B cell (primary cell): ENCODE results near the gene CEACAM3. TPM values are rescaled to one million over a fixed set of nuclear protein-coding genes. Genes with fewer than 3 reads are reported as not detected.

Source experiments
- ATAC-seq: fragments of 200-7000 bp; cut with Tn5 transposase; one replicate; pipeline ENCODE4 v1.10.0; 2021; ENCODE audit warnings: low read depth, mild to moderate bottlenecking, moderate number of reproducible peaks, moderate library complexity
- CTCF ChIA-PET: fragments of 350-600 bp; sonication (Branson Sonifier 250); formaldehyde crosslinking; loops from one replicate; lab custom pipeline; 2021; ENCODE audit warnings: antibody characterized with exemption, inconsistent platforms; lab: Charles Lee
- POLR2A ChIA-PET: fragments of 350-600 bp; sonication (Branson Sonifier 250); formaldehyde crosslinking; loops from one replicate; lab custom pipeline; 2021; ENCODE audit warnings: antibody characterized with exemption; lab: Charles Lee
- DNase-seq: peaks from one replicate; pipeline ENCODE4 v3.0.0; 2013
- H2AFZ ChIP-seq: 2 replicates; pipeline ENCODE4 v1.6.1; 2012; ENCODE audit warnings: mild to moderate bottlenecking, low read depth, low read length; ENCODE audit not compliant: insufficient read depth, poor library complexity, severe bottlenecking
- H3K27ac ChIP-seq, 2 donors: 1 replicate in 1 of 2; 2 replicates in 1 of 2; pipeline ENCODE4 v1.5.1; 2012 to 2013; ENCODE audit warnings: low read length in 2 of 2, mild to moderate bottlenecking in 2 of 2, moderate library complexity in 1 of 2
- H3K27me3 ChIP-seq, 4 experiments: fragments of 200-600 bp in 1 of 4; sonication (generic) in 1 of 4; replicated peaks in 1 of 4; 1 replicate in 2 of 4; 2 replicates in 2 of 4; pipeline versions ENCODE4 v1.6.1 to v1.7.0; 2013 to 2016; ENCODE audit warnings: low read length in 3 of 4, mild to moderate bottlenecking in 2 of 4, mixed read lengths in 1 of 4, moderate library complexity in 1 of 4; ENCODE audit not compliant: insufficient read depth in 4 of 4, control insufficient read depth in 3 of 4; ENCODE audit errors: control extremely low read depth in 1 of 4
- H3K36me3 ChIP-seq, 2 experiments: replicated peaks in 1 of 2; 1 replicate in 1 of 2; 2 replicates in 1 of 2; pipeline versions ENCODE4 v1.6.1 to v1.7.1; 2013; ENCODE audit warnings: low read length in 1 of 2; ENCODE audit not compliant: insufficient read depth in 2 of 2, control insufficient read depth in 1 of 2; ENCODE audit errors: control extremely low read depth in 1 of 2, extremely low read depth in 1 of 2
- H3K4me1 ChIP-seq, 2 donors: fragments of 200-600 bp in 1 of 2; sonication (generic) in 1 of 2; 1 replicate in 1 of 2; 2 replicates in 1 of 2; pipeline versions ENCODE4 v1.5.1 to v1.6.1; 2013 to 2017; ENCODE audit warnings: low read length in 2 of 2; ENCODE audit not compliant: control insufficient read depth in 2 of 2, insufficient read depth in 2 of 2
- H3K4me2 ChIP-seq: replicated peaks from 2 replicates; pipeline ENCODE3; 2012; ENCODE audit warnings: mild to moderate bottlenecking, low read depth, low read length; ENCODE audit not compliant: poor library complexity, severe bottlenecking
- H3K4me3 ChIP-seq, 5 experiments: fragments of 200-600 bp in 1 of 5; sonication (generic) in 1 of 5; 1 replicate in 3 of 5; 2 replicates in 2 of 5; pipeline versions ENCODE4 v1.5.1 to v1.7.0; 2011 to 2016; ENCODE audit warnings: low read length in 4 of 5, mild to moderate bottlenecking in 4 of 5, low read depth in 2 of 5, control low read depth in 1 of 5, moderate library complexity in 1 of 5; ENCODE audit not compliant: insufficient read depth in 1 of 5; ENCODE audit errors: control extremely low read depth in 1 of 5, extremely low read depth in 1 of 5
- H3K79me2 ChIP-seq: fragments of 200-600 bp; sonication (generic); one replicate; pipeline ENCODE4 v1.6.0; 2016; ENCODE audit warnings: low read length; ENCODE audit not compliant: control insufficient read depth, insufficient read depth
- H3K9ac ChIP-seq: fragments of 200-600 bp; sonication (generic); 2 replicates; pipeline ENCODE4 v1.6.1; 2017; ENCODE audit warnings: mild to moderate bottlenecking, low read length, moderate library complexity
- H3K9me3 ChIP-seq, 3 donors: one replicate each; pipeline versions ENCODE4 v1.6.1 to v1.7.1; 2013; ENCODE audit warnings: low read length in 2 of 3; ENCODE audit not compliant: control insufficient read depth in 2 of 3, insufficient read depth in 1 of 3; ENCODE audit errors: control extremely low read depth in 1 of 3
- H4K20me1 ChIP-seq: 2 replicates; pipeline ENCODE4 v1.6.0; 2012; ENCODE audit warnings: mild to moderate bottlenecking, low read length; ENCODE audit not compliant: insufficient read depth, control insufficient read depth, poor library complexity, severe bottlenecking
- H3K27ac Mint-ChIP-seq: one replicate; pipeline ENCODE4 v1.8.0; 2021; ENCODE audit warnings: mixed read lengths
- H3K27me3 Mint-ChIP-seq: one replicate; pipeline ENCODE4 v1.8.0; 2021; ENCODE audit warnings: mixed read lengths
- H3K4me1 Mint-ChIP-seq: one replicate; pipeline ENCODE4 v1.8.0; 2021; ENCODE audit warnings: mixed read lengths
- H3K4me3 Mint-ChIP-seq: one replicate; pipeline ENCODE4 v1.8.0; 2021; ENCODE audit warnings: mixed read lengths
- H3K9me3 Mint-ChIP-seq: one replicate; pipeline ENCODE4 v1.8.0; 2022; ENCODE audit warnings: mixed read lengths; ENCODE audit not compliant: insufficient read depth
- EZH2 ChIP-seq: IDR thresholded peaks from 2 replicates; pipeline ENCODE4 v1.6.1; 2012; ENCODE audit warnings: borderline replicate concordance, low read depth, mild to moderate bottlenecking, moderate library complexity, low read length; ENCODE audit not compliant: insufficient read depth, poor library complexity, severe bottlenecking
- WGBS: methylation state at CpG from one replicate; pipeline ENCODE4 v1.1.5; 2013; ENCODE audit warnings: missing lambda C conversion rate; ENCODE audit not compliant: insufficient coverage; 5-methylcytosine and 5-hydroxymethylcytosine counted together
- intact Hi-C: fragments of 100-400 bp; cut with micrococcal nuclease; formaldehyde crosslinking; loops from one replicate; pipeline ENCODE4 v1.10.0; 2022
- polyA plus RNA-seq: library from polyadenylated mRNA; depleted of rRNA; stranded (reverse); fragments of >200 nt; gene quantifications from 2 replicates; pipeline ENCODE4 v1.2.3, GENCODE V29; 2012
- total RNA-seq, 2 donors: library from RNA; stranded (reverse); fragments of 120-200 nt in 1 of 2; gene quantifications; 1 replicate in 1 of 2; 2 replicates in 1 of 2; pipeline versions ENCODE4 v1.2.3 to v1.2.4, GENCODE V29; 2013 to 2022
- TF ChIP-seq, protein P1 (sequence below): fragments of 200-600 bp; IDR thresholded peaks from one replicate; pipeline ENCODE4 v1.8.0; 2022; ENCODE audit warnings: antibody characterized with exemption, mild to moderate bottlenecking

CEACAM3 gene
- total and polyA plus RNA-seq, 2 donors (not counting 1 experiment from before 2014, with no cell fraction given), result not detected

GRCh38 chr19:41837981-41838708, 41.8 kb downstream of the CEACAM3 start:
- WGBS, result 85% methylated on average over 10 of the region's 13 CpGs

DNA sequence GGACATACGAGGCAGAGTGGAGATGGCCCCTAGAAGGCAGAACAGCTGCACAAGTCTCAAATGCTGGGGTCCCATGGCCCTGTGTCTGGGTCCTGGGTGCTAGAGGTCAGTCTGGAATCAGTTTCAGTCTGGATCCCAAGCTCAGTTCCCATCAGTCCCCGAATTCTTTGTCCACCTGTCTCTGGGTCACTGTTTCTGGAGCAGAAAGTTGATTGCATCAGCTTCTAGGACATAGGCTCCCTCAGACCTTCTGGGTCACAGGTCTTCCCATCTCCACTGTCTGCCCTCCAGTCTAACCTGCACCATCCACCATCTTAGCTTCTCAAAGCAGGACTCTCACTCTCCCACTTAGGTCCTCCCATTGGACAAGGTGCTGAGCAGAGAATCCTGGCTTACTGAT, 42.8 kb downstream of the CEACAM3 start:
- Histone ChIP-seq H3K4me1 (no peaks in the 10 kb centered on the region), H3K27me3 (peaks cover 0 to 30% (median 10%) of the 10 kb centered on the region in 4 experiments), H3K9ac (no peak overlapping the region), H2AFZ (no peak overlapping the region), H3K9me3 (peaks cover 0 to 3% (median 0%) of the 10 kb centered on the region in 3 donors), H3K79me2 (no peaks in the 10 kb centered on the region), H3K4me2 (no peak overlapping the region), H3K36me3 (no peaks in the 10 kb centered on the region), H4K20me1 (no peaks in the 10 kb centered on the region), H3K4me3 (no peak overlapping the region), H3K27ac (no peak overlapping the region)
- Mint-ChIP-seq H3K4me3 (no peak overlapping the region), H3K9me3 (no peaks in the 10 kb centered on the region), H3K27ac (no peak overlapping the region), H3K27me3 (peaks cover 31% of the 10 kb centered on the region), H3K4me1 (no peaks in the 10 kb centered on the region)
- intact Hi-C loops, result no loop called here
- DNase-seq, result no peak
- WGBS, result 66% methylated on average over 2 of the region's 2 CpGs
- ATAC-seq, result no peak
- TF ChIP-seq, protein P1, sequence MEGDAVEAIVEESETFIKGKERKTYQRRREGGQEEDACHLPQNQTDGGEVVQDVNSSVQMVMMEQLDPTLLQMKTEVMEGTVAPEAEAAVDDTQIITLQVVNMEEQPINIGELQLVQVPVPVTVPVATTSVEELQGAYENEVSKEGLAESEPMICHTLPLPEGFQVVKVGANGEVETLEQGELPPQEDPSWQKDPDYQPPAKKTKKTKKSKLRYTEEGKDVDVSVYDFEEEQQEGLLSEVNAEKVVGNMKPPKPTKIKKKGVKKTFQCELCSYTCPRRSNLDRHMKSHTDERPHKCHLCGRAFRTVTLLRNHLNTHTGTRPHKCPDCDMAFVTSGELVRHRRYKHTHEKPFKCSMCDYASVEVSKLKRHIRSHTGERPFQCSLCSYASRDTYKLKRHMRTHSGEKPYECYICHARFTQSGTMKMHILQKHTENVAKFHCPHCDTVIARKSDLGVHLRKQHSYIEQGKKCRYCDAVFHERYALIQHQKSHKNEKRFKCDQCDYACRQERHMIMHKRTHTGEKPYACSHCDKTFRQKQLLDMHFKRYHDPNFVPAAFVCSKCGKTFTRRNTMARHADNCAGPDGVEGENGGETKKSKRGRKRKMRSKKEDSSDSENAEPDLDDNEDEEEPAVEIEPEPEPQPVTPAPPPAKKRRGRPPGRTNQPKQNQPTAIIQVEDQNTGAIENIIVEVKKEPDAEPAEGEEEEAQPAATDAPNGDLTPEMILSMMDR, result no peak
- TF ChIP-seq EZH2, result no peak
- ChIA-PET CTCF (interaction anchor here (1.2 to 1.5 kb wide), 4 partner anchors 9 to 86 kb away, joined by 3 to 5 read pairs (median 4); no protein-coding TSS in a partner anchor), POLR2A (no interaction called here)

More at GRCh38 chr19:41837981-41838708, 41.8 kb downstream of the CEACAM3 start:
- H3K4me1 ChIP-seq, result no peaks in the 10 kb centered on the region
- no peak overlapping the region for H2AFZ ChIP-seq
- H4K20me1 ChIP-seq, result no peaks in the 10 kb centered on the region
- ATAC-seq (no peak), DNase-seq (no peak)
- intact Hi-C loops, result no loop called here
- TF ChIP-seq EZH2, result no peak
- TF ChIP-seq, protein P1, result no peak
- H3K9me3 ChIP-seq, result no peaks in the 10 kb centered on the region
- H3K4me3 ChIP-seq, result no peak overlapping the region
- H3K4me1 Mint-ChIP-seq, result no peaks in the 10 kb centered on the region
- ChIA-PET POLR2A (interaction anchor here (0.5 kb wide), 1 partner anchor 17 kb away, joined by 5 read pairs; no protein-coding TSS in a partner anchor), CTCF (interaction anchor here (0.6 to 5.7 kb wide), 6 partner anchors 10 to 85 kb away, joined by 3 to 35 read pairs (median 4); no protein-coding TSS in a partner anchor)
- H3K4me2 ChIP-seq, result no peak overlapping the region
- no peak overlapping the region for H3K4me3 Mint-ChIP-seq
- H3K9me3 Mint-ChIP-seq, result no peaks in the 10 kb centered on the region
- no peaks in the 10 kb centered on the region for H3K79me2 ChIP-seq
- peaks cover 33% of the 10 kb centered on the region for H3K27me3 Mint-ChIP-seq
- no peak overlapping the region for H3K9ac ChIP-seq
- H3K27ac ChIP-seq, result no peak overlapping the region
- no peak overlapping the region for H3K27ac Mint-ChIP-seq
- no peaks in the 10 kb centered on the region for H3K36me3 ChIP-seq
- peaks cover 0 to 30% (median 10%) of the 10 kb centered on the region in 4 experiments for H3K27me3 ChIP-seq
